ENCODE data around the gene LARP6.

GRCh38 chr15:70794596-70795310 lies 59.2 kb downstream of the LARP6 start:
- TF ChIP-seq CTCF (IDR thresholded peaks at IDR 0.05) = no peak
- no peak for TF ChIP-seq POLR2A (IDR thresholded peaks at IDR 0.05)
